PFSK-1 (cell line): ENCODE measurements around the gene KLRF1.

Experiments
- SIN3A ChIP-seq: IDR thresholded peaks from 2 replicates; pipeline ENCODE4 v1.6.1; 2012; ENCODE audit warnings: mild to moderate bottlenecking, low read length, moderate library complexity, borderline replicate concordance; ENCODE audit not compliant: insufficient read depth
- TAF1 ChIP-seq: IDR thresholded peaks from 2 replicates; pipeline ENCODE4 v1.6.1; 2012; ENCODE audit warnings: low read length, control low read depth, borderline replicate concordance; ENCODE audit not compliant: insufficient read depth
- TF ChIP-seq, protein P1 (sequence below), 2 experiments: IDR thresholded peaks; 2 replicates each; pipeline versions ENCODE4 v1.6.1 to v1.8.0; 2011 to 2012; ENCODE audit warnings: low read depth in 2 of 2, low read length in 2 of 2, control low read depth in 1 of 2, inconsistent platforms in 1 of 2, mild to moderate bottlenecking in 1 of 2, moderate library complexity in 1 of 2; ENCODE audit not compliant: insufficient read depth in 1 of 2

DNA sequence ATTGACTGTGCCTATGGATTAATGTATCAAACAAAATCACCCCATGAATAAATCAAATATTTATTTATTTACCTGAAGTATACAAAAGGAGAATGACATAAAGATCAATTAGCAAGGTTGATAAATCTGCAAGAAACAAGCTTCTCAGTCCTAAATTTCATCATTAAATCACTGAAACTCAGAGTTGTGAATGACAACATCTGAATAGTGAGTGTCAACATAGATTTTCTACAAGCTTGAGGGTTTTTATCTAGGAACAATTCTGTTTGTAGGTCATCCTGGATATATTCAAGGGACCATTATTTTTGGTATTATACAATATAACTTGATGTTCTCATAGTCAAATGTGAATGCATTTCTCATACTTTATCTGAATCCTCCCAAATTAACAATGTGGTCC lies 17.4 kb upstream of the KLRF1 start:
- TF ChIP-seq SIN3A (no peak), TAF1 (no peak)
- TF ChIP-seq, protein P1, sequence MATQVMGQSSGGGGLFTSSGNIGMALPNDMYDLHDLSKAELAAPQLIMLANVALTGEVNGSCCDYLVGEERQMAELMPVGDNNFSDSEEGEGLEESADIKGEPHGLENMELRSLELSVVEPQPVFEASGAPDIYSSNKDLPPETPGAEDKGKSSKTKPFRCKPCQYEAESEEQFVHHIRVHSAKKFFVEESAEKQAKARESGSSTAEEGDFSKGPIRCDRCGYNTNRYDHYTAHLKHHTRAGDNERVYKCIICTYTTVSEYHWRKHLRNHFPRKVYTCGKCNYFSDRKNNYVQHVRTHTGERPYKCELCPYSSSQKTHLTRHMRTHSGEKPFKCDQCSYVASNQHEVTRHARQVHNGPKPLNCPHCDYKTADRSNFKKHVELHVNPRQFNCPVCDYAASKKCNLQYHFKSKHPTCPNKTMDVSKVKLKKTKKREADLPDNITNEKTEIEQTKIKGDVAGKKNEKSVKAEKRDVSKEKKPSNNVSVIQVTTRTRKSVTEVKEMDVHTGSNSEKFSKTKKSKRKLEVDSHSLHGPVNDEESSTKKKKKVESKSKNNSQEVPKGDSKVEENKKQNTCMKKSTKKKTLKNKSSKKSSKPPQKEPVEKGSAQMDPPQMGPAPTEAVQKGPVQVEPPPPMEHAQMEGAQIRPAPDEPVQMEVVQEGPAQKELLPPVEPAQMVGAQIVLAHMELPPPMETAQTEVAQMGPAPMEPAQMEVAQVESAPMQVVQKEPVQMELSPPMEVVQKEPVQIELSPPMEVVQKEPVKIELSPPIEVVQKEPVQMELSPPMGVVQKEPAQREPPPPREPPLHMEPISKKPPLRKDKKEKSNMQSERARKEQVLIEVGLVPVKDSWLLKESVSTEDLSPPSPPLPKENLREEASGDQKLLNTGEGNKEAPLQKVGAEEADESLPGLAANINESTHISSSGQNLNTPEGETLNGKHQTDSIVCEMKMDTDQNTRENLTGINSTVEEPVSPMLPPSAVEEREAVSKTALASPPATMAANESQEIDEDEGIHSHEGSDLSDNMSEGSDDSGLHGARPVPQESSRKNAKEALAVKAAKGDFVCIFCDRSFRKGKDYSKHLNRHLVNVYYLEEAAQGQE (IDR thresholded peaks at IDR 0.05; ENCODE audit: insufficient read depth in 1 of 2, low read depth in 2 of 2, low read length in 2 of 2) = no peak
